SK-N-SH (cell line): Measurements from ENCODE around the gene UCKL1. TPM values are rescaled to one million over a fixed set of nuclear protein-coding genes. Genes with fewer than 3 reads are reported as not detected.

Experiments used
- CTCF ChIA-PET: fragments of 300-600, 350-600 bp; formaldehyde crosslinking; extraction: SDS; loops from one replicate; lab custom pipeline; 2021; lab: Yijun Ruan, JAX
- POLR2A ChIA-PET: fragments of 350-600 bp; sonication (Branson Sonifier 250); formaldehyde crosslinking; extraction: SDS; loops from one replicate; lab custom pipeline; 2020; ENCODE audit warnings: antibody characterized with exemption, inconsistent platforms; lab: Yijun Ruan, JAX
- DNase-seq: peaks from one replicate; pipeline ENCODE4 v3.0.0; 2012
- H2AFZ ChIP-seq: fragments of 200-600 bp; sonication (generic); 2 replicates; pipeline ENCODE4 v1.8.1; 2016; ENCODE audit warnings: antibody characterized with exemption, mild to moderate bottlenecking, low read depth
- H3F3A ChIP-seq: fragments of 200-600 bp; sonication (generic); replicated peaks from 2 replicates; pipeline ENCODE3; 2016; ENCODE audit warnings: antibody characterized with exemption, mild to moderate bottlenecking; ENCODE audit not compliant: insufficient read depth
- H3K27ac ChIP-seq, 2 experiments: fragments of 200-500 bp in 1 of 2; fragments of 200-600 bp in 1 of 2; sonication (Bioruptor generic) in 1 of 2; sonication (generic), shearing (Covaris generic) in 1 of 2; 2 replicates each; pipeline versions ENCODE4 v1.5.1 to v1.6.1; 2014 to 2016; ENCODE audit warnings: low read depth in 2 of 2, inconsistent platforms in 1 of 2, low read length in 1 of 2, mild to moderate bottlenecking in 1 of 2, mixed read lengths in 1 of 2
- H3K27me3 ChIP-seq: fragments of 200-600 bp; sonication (generic), shearing (Covaris generic); 2 replicates; pipeline ENCODE4 v1.6.1; 2016; ENCODE audit warnings: mixed run types; ENCODE audit not compliant: insufficient read depth
- H3K36me3 ChIP-seq, 2 experiments: fragments of 200-500 bp in 1 of 2; fragments of 200-600 bp in 1 of 2; sonication (Bioruptor generic) in 1 of 2; sonication (generic) in 1 of 2; replicated peaks in 1 of 2; 2 replicates each; pipeline versions ENCODE3 to v1.5.1; 2014 to 2016; ENCODE audit warnings: low read length in 1 of 2, mild to moderate bottlenecking in 1 of 2; ENCODE audit not compliant: insufficient read depth in 2 of 2, control insufficient read depth in 1 of 2
- H3K4me1 ChIP-seq, 2 experiments: fragments of 200-500 bp in 1 of 2; fragments of 200-600 bp in 1 of 2; sonication (Bioruptor generic) in 1 of 2; sonication (generic), shearing (Covaris generic) in 1 of 2; 2 replicates each; pipeline versions ENCODE4 v1.5.1 to v1.6.1; 2014 to 2016; ENCODE audit warnings: low read depth in 1 of 2, low read length in 1 of 2, mixed run types in 1 of 2; ENCODE audit not compliant: insufficient read depth in 2 of 2, control insufficient read depth in 1 of 2
- H3K4me2 ChIP-seq: fragments of 200-600 bp; sonication (generic), shearing (Covaris generic); 2 replicates; pipeline ENCODE4 v1.6.1; 2017; ENCODE audit warnings: mixed run types
- H3K4me3 ChIP-seq, 2 experiments: fragments of 200-500 bp in 1 of 2; fragments of 200-600 bp in 1 of 2; sonication (Bioruptor generic) in 1 of 2; sonication (generic), shearing (Covaris generic) in 1 of 2; 2 replicates each; pipeline versions ENCODE4 v1.5.1 to v1.8.1; 2014 to 2016; ENCODE audit warnings: low read depth in 2 of 2, inconsistent platforms in 1 of 2, low read length in 1 of 2, mild to moderate bottlenecking in 1 of 2, mixed read lengths in 1 of 2, moderate library complexity in 1 of 2
- H3K79me2 ChIP-seq: fragments of 200-600 bp; sonication (generic); 2 replicates; pipeline ENCODE4 v1.8.1; 2017; ENCODE audit warnings: mild to moderate bottlenecking; ENCODE audit not compliant: insufficient read depth
- H3K9ac ChIP-seq: fragments of 200-600 bp; sonication (generic); 2 replicates; pipeline ENCODE4 v1.6.1; 2017; ENCODE audit warnings: mixed run types
- H3K9me2 ChIP-seq: fragments of 200-600 bp; sonication (generic); 2 replicates; pipeline ENCODE4 v1.6.1; 2017; ENCODE audit warnings: mixed run types
- H3K9me3 ChIP-seq: fragments of 200-600 bp; sonication (generic); 2 replicates; pipeline ENCODE4 v1.6.1; 2017; ENCODE audit warnings: mixed run types, mild to moderate bottlenecking, moderate library complexity
- H4K20me1 ChIP-seq: fragments of 200-600 bp; sonication (generic); 2 replicates; pipeline ENCODE4 v1.6.1; 2017; ENCODE audit warnings: mild to moderate bottlenecking, mixed run types; ENCODE audit not compliant: insufficient read depth
- CHD2 ChIP-seq: fragments of 150-350 bp; IDR thresholded peaks from 2 replicates; pipeline ENCODE4 v1.6.1; 2018; ENCODE audit warnings: low read length; ENCODE audit not compliant: partially characterized antibody
- EP300 ChIP-seq, 2 experiments: IDR thresholded peaks; 2 replicates each; pipeline versions ENCODE4 v1.4.0 to v1.6.1; 2012; ENCODE audit warnings: borderline replicate concordance in 1 of 2, low read depth in 1 of 2, low read length in 1 of 2
- EZH2phosphoT487 ChIP-seq: fragments of 200-600 bp; sonication (generic); IDR thresholded peaks from 2 replicates; pipeline ENCODE4 v1.6.1; 2017; ENCODE audit warnings: low read depth, mixed run types, mild to moderate bottlenecking, antibody characterized with exemption, moderate library complexity, borderline replicate concordance
- IRF3 ChIP-seq: fragments of 150-350 bp; IDR thresholded peaks from 2 replicates; pipeline ENCODE4 v1.6.1; 2016; ENCODE audit warnings: mild to moderate bottlenecking, low read depth, low read length
- MAX ChIP-seq: IDR thresholded peaks from 2 replicates; pipeline ENCODE4 v1.4.0; 2012; ENCODE audit warnings: low read depth
- MEF2A ChIP-seq: IDR thresholded peaks from 2 replicates; pipeline ENCODE4 v1.4.0; 2012; ENCODE audit warnings: low read depth, borderline replicate concordance
- MXI1 ChIP-seq: IDR thresholded peaks from 2 replicates; pipeline ENCODE4 v1.6.1; 2012; ENCODE audit warnings: mild to moderate bottlenecking, low read depth, low read length, improper control_type of control experiment
- NFIC ChIP-seq: IDR thresholded peaks from 2 replicates; pipeline ENCODE4 v1.4.0; 2012; ENCODE audit warnings: borderline replicate concordance
- PBX3 ChIP-seq: IDR thresholded peaks from 2 replicates; pipeline ENCODE4; 2012
- POLR2AphosphoS5 ChIP-seq: IDR thresholded peaks from 2 replicates; pipeline ENCODE4 v1.6.1; 2012; ENCODE audit warnings: low read depth, low read length
- REST ChIP-seq: IDR thresholded peaks from 2 replicates; pipeline ENCODE4 v1.6.1; 2012; ENCODE audit warnings: mild to moderate bottlenecking, low read depth, low read length, moderate library complexity
- SMC3 ChIP-seq: IDR thresholded peaks from 2 replicates; pipeline ENCODE4 v1.6.1; 2012; ENCODE audit warnings: low read depth, low read length, improper control_type of control experiment
- TAF1 ChIP-seq: IDR thresholded peaks from 2 replicates; pipeline ENCODE4 v1.6.1; 2012; ENCODE audit warnings: low read depth, mild to moderate bottlenecking, low read length, moderate library complexity, borderline replicate concordance
- TEAD4 ChIP-seq: IDR thresholded peaks from 2 replicates; pipeline ENCODE4 v1.4.0; 2012; ENCODE audit warnings: mild to moderate bottlenecking, borderline replicate concordance; ENCODE audit not compliant: insufficient read depth
- YY1 ChIP-seq: IDR thresholded peaks from 2 replicates; pipeline ENCODE4 v1.4.0; 2012; ENCODE audit warnings: low read depth, mild to moderate bottlenecking
- ZBTB33 ChIP-seq: IDR thresholded peaks from 2 replicates; pipeline ENCODE4 v1.4.0; 2012; ENCODE audit warnings: low read depth, borderline replicate concordance
- WGBS: methylation state at CpG from one replicate; pipeline ENCODE4 v1.1.6; 2017; ENCODE audit warnings: low lambda C conversion rate; 5-methylcytosine and 5-hydroxymethylcytosine counted together
- polyA plus RNA-seq, 3 experiments: library from polyadenylated mRNA; depleted of rRNA; stranded (reverse); fragments of >200 nt; gene quantifications; 2 replicates each; pipeline ENCODE4 v1.2.3, GENCODE V29; 2012

UCKL1 gene
- polyA plus RNA-seq, 1 of the 3 experiments (the other 2 are of a cell fraction) = 71.6 TPM

GRCh38 chr20:63963784-63964301, 7.6 kb upstream of the UCKL1 start (continued):
- no peak for TF ChIP-seq ZBTB33
- TF ChIP-seq MAX = no peak
- TF ChIP-seq EP300 (IDR thresholded peaks at IDR 0.05; ENCODE audit: borderline replicate concordance in 1 of 2, low read depth in 1 of 2, low read length in 1 of 2) = no peak
- TF ChIP-seq, all 33 proteins: peak for 0

- 89% methylated on average over 10 of the region's 27 CpGs for WGBS
- Histone ChIP-seq H3K4me3 (no peak overlapping the region), H3K9me3 (no peaks in the 10 kb centered on the region), H2AFZ (no peak overlapping the region), H3K4me2 (no peak overlapping the region), H3F3A (no peaks in the 10 kb centered on the region), H3K79me2 (peaks cover 5% of the 10 kb centered on the region; the same call in 1 of the 2 replicates), H3K27me3 (no peaks in the 10 kb centered on the region), H3K27ac (no peak overlapping the region), H3K4me1 (peaks cover 2 to 4% of the 10 kb centered on the region in 2 experiments; a peak in 2 of 4 replicates), H3K36me3 (peaks cover 0 to 77% of the 10 kb centered on the region in 2 experiments), H3K9me2 (no peaks in the 10 kb centered on the region), H4K20me1 (no peaks in the 10 kb centered on the region), H3K9ac (no peak overlapping the region)
- TF ChIP-seq MEF2A = no peak
- no peak for TF ChIP-seq NFIC
- TF ChIP-seq EZH2phosphoT487 = no peak
- TF ChIP-seq ZBTB33 = no peak
- no peak for TF ChIP-seq SMC3
- no peak for TF ChIP-seq TEAD4
- no peak for TF ChIP-seq REST
- no peak for TF ChIP-seq POLR2AphosphoS5
- no peak for TF ChIP-seq PBX3
- TF ChIP-seq IRF3 = no peak
- no peak for TF ChIP-seq CHD2
- no peak for TF ChIP-seq EP300 (IDR thresholded peaks at IDR 0.05; ENCODE audit: borderline replicate concordance in 1 of 2, low read depth in 1 of 2, low read length in 1 of 2)
- no peak for TF ChIP-seq TAF1
- TF ChIP-seq MAX = no peak
- TF ChIP-seq YY1 = no peak
- TF ChIP-seq MXI1 = no peak
- no peak for DNase-seq
- ChIA-PET CTCF (interaction anchor here (0.7 to 1.7 kb wide), 4 partner anchors 10 to 188 kb away, joined by 4 to 7 read pairs (median 5); partner anchors contain the start of gene PRPF6), POLR2A (no interaction called here)
Observed at GRCh38 chr20:63963348-63963741, 7.1 kb upstream of the UCKL1 start.
